ENCODE measurements around the gene FILIP1. TPM values are rescaled to one million over a fixed set of nuclear protein-coding genes. Genes with fewer than 3 reads are reported as not detected.

Gene FILIP1
- total and polyA plus RNA-seq, 2 of the 4 experiments (the other 2 are of a cell fraction): under 0.01 to 0.03 TPM

GRCh38 chr6:75351570-75351969, 142.0 kb downstream of the FILIP1 start:
- H3K23ac ChIP-seq (ENCODE audit: low read depth, low read length): no peak overlapping the region
- no peak overlapping the region for H2BK120ac ChIP-seq (ENCODE audit: low read depth, low read length)
- H4K5ac ChIP-seq (ENCODE audit: low read depth, low read length): no peak overlapping the region
- H2BK20ac ChIP-seq (ENCODE audit: low read depth, low read length): no peak overlapping the region
- no peak overlapping the region for H2AK9ac ChIP-seq (replicated peaks; ENCODE audit: low read depth, low read length, poor library complexity)
- H3K27ac ChIP-seq (ENCODE audit: insufficient read depth, low read length): no peak overlapping the region
- no peak overlapping the region for H3K4ac ChIP-seq (ENCODE audit: low read depth, low read length)
- no peak for DNase-seq
- H3K4me3 ChIP-seq (ENCODE audit: insufficient read depth, low read depth, low read length): no peak overlapping the region
- H3K18ac ChIP-seq (ENCODE audit: low read depth, low read length): no peak overlapping the region
- H3K9me3 ChIP-seq (ENCODE audit: control insufficient read depth, insufficient read depth, low read length): no peaks in the 10 kb centered on the region
- H3K56ac ChIP-seq (ENCODE audit: extremely low read depth, insufficient read depth, low read length): no peak overlapping the region
- TF ChIP-seq RAD21 (IDR thresholded peaks at IDR 0.05; ENCODE audit: low read length): no peak
- TF ChIP-seq NFE2L2 (IDR thresholded peaks at IDR 0.05; ENCODE audit: low read depth, low read length): no peak
- no peak for TF ChIP-seq MAFK (IDR thresholded peaks at IDR 0.05; ENCODE audit: low read depth, low read length)
- TF ChIP-seq POLR2A (IDR thresholded peaks at IDR 0.05; ENCODE audit: low read depth, low read length): no peak
- TF ChIP-seq CEBPB (IDR thresholded peaks at IDR 0.05; ENCODE audit: low read depth, low read length): no peak
- no peak for TF ChIP-seq USF2 (IDR thresholded peaks at IDR 0.05; ENCODE audit: low read depth, low read length)
- no peak for TF ChIP-seq RCOR1 (IDR thresholded peaks at IDR 0.05; ENCODE audit: insufficient replicate concordance, low read length)
- TF ChIP-seq BHLHE40 (IDR thresholded peaks at IDR 0.05; ENCODE audit: low read depth, low read length): no peak
- no peak for TF ChIP-seq MXI1 (IDR thresholded peaks at IDR 0.05; ENCODE audit: borderline replicate concordance, low read depth, low read length)
- no peak for TF ChIP-seq ELK1 (IDR thresholded peaks at IDR 0.05; ENCODE audit: borderline replicate concordance, low read depth, low read length)
- TF ChIP-seq FOS (IDR thresholded peaks at IDR 0.05; ENCODE audit: low read depth, low read length): no peak
- TF ChIP-seq MAZ (IDR thresholded peaks at IDR 0.05; ENCODE audit: borderline replicate concordance, low read depth, low read length): no peak
- no peaks in the 10 kb centered on the region for H3K79me1 ChIP-seq (ENCODE audit: low read depth in 1 of 2, low read length in 2 of 2)
- H3K9ac ChIP-seq (ENCODE audit: low read depth, low read length): no peak overlapping the region
- H2AK5ac ChIP-seq (ENCODE audit: low read depth, low read length): no peak overlapping the region
- no peak overlapping the region for H4K8ac ChIP-seq (ENCODE audit: low read depth in 2 of 2, low read length in 2 of 2)
- no peak overlapping the region for H4K91ac ChIP-seq (ENCODE audit: insufficient read depth, low read depth, low read length)
- H3K14ac ChIP-seq (replicated peaks; ENCODE audit: low read depth, low read length): no peak overlapping the region
- POLR2A ChIA-PET (ENCODE audit: unreplicated experiment): interaction anchor here (1.0 kb wide), 1 partner anchor 17 kb away, joined by 3 read pairs; no protein-coding TSS in a partner anchor
- dilution Hi-C loops (cut with HindIII; ENCODE audit: low sequenced_read_pairs, unreplicated experiment): no loop called here
- intact Hi-C loops (cut with micrococcal nuclease): no loop called here
- no peak overlapping the region for H2AFZ ChIP-seq (replicated peaks; ENCODE audit: low read length, poor library complexity)
- H4K20me1 ChIP-seq (ENCODE audit: insufficient read depth, low read length): no peaks in the 10 kb centered on the region
- in situ Hi-C loops (cut with MboI; ENCODE audit: low sequenced_read_pairs): no loop called here
- no peaks in the 10 kb centered on the region for H3K9me1 ChIP-seq (ENCODE audit: insufficient read depth, low read length)
- CTCF ChIA-PET: no interaction called here
- no peaks in the 10 kb centered on the region; the same call in 1 of the 2 replicates for H3K4me1 ChIP-seq (ENCODE audit: control insufficient read depth, insufficient read depth, low read length)
- no CpG with 5 or more reads among the region's 2 CpGs for WGBS, 2 experiments (ENCODE audit: extremely low coverage in 2 of 2, insufficient read length in 1 of 2)
- no peak overlapping the region for H2BK5ac ChIP-seq (ENCODE audit: low read depth, low read length, poor library complexity, severe bottlenecking)
- no TSS peak for BruUV-seq (replicated peaks)
- peaks cover 8% of the 10 kb centered on the region for H3K27me3 ChIP-seq (ENCODE audit: control insufficient read depth, insufficient read depth, low read length)
- no peak overlapping the region for H2BK15ac ChIP-seq (ENCODE audit: low read depth, low read length)
- no peaks in the 10 kb centered on the region for H3K36me3 ChIP-seq (ENCODE audit: control insufficient read depth, insufficient read depth, low read length)
- no peak overlapping the region for H3K4me2 ChIP-seq (ENCODE audit: low read depth, low read length)
- no peak for ATAC-seq (ENCODE audit: low read depth)

All from IMR-90 (cell line).